Natural killer cell (primary cell): ENCODE data around the gene ZFP92. TPM values are rescaled to one million over a fixed set of nuclear protein-coding genes. Genes with fewer than 3 reads are reported as not detected.
A peak's percentile ranks its signal among the peaks of the same experiment; 100 is the strongest.

Source experiments
- ATAC-seq, 3 donors: fragments of 150-1000 bp in 2 of 3; fragments of 200-7000 bp in 1 of 3; cut with Tn5 transposase; 1 replicate in 1 of 3; 2 replicates in 2 of 3; pipeline ENCODE4 v1.10.0; 2021; ENCODE audit warnings: mild to moderate bottlenecking in 2 of 3, moderate library complexity in 2 of 3
- DNase-seq, 2 donors: peaks; one replicate each; pipeline versions ENCODE4 v3.0.0 to v3.0.0-alpha.2; 2013 to 2021; ENCODE audit warnings: mixed read lengths in 1 of 2
- H3K27ac ChIP-seq: one replicate; pipeline ENCODE4 v1.5.1; 2013; ENCODE audit warnings: mild to moderate bottlenecking, low read length
- H3K27me3 ChIP-seq: one replicate; pipeline ENCODE4 v1.6.1; 2013; ENCODE audit warnings: low read length; ENCODE audit not compliant: control insufficient read depth, insufficient read depth
- H3K36me3 ChIP-seq: one replicate; pipeline ENCODE4 v1.6.1; 2013; ENCODE audit warnings: low read length; ENCODE audit not compliant: control insufficient read depth, insufficient read depth
- H3K4me1 ChIP-seq: one replicate; pipeline ENCODE4 v1.6.1; 2013; ENCODE audit warnings: low read length; ENCODE audit not compliant: control insufficient read depth, insufficient read depth
- H3K4me3 ChIP-seq: one replicate; pipeline ENCODE4 v1.5.1; 2013; ENCODE audit warnings: low read length
- H3K9me3 ChIP-seq: one replicate; pipeline ENCODE4 v1.6.1; 2013; ENCODE audit warnings: low read length; ENCODE audit not compliant: control insufficient read depth, insufficient read depth
- H3K27ac Mint-ChIP-seq, 2 donors: one replicate each; pipeline ENCODE4 v1.8.0; 2022; ENCODE audit warnings: mild to moderate bottlenecking in 2 of 2, mixed read lengths in 2 of 2, moderate library complexity in 1 of 2
- H3K27me3 Mint-ChIP-seq, 2 donors: one replicate each; pipeline ENCODE4 v1.8.0; 2022; ENCODE audit warnings: low read depth in 2 of 2, mixed read lengths in 2 of 2
- H3K36me3 Mint-ChIP-seq: one replicate; pipeline ENCODE4 v1.8.0; 2022; ENCODE audit warnings: mixed read lengths
- H3K4me1 Mint-ChIP-seq, 2 donors: one replicate each; pipeline ENCODE4 v1.8.0; 2022; ENCODE audit warnings: mixed read lengths in 2 of 2
- H3K4me3 Mint-ChIP-seq: one replicate; pipeline ENCODE4 v1.8.0; 2022; ENCODE audit warnings: mild to moderate bottlenecking, moderate library complexity, mixed read lengths
- H3K9me3 Mint-ChIP-seq, 2 donors: one replicate each; pipeline ENCODE4 v1.8.0; 2022; ENCODE audit warnings: mixed read lengths in 2 of 2
- CTCF ChIP-seq: fragments of 200-600 bp; IDR thresholded peaks from one replicate; pipeline ENCODE4 v1.8.0; 2022; ENCODE audit warnings: antibody characterized with exemption
- WGBS: methylation state at CpG from one replicate; pipeline ENCODE4 v1.1.7; 2013; ENCODE audit warnings: missing lambda C conversion rate; ENCODE audit not compliant: insufficient coverage; 5-methylcytosine and 5-hydroxymethylcytosine counted together
- intact Hi-C: fragments of 100-400 bp; cut with micrococcal nuclease; formaldehyde crosslinking; loops from one replicate; pipeline ENCODE4 v1.14.2; 2022
- total RNA-seq, 4 donors: library from RNA; stranded (reverse); fragments of 120-200 nt in 1 of 4; gene quantifications; one replicate each; pipeline versions ENCODE4 v1.2.3 to v1.2.4, GENCODE V29; 2013 to 2022

ZFP92 gene
- total RNA-seq, 3 donors from 2014 or later (not counting 1 experiment from before 2014, with no cell fraction given), result 1.6 to 3.3 (median 2.9) TPM

- Histone ChIP-seq H3K27ac (no peak overlapping the region), H3K9me3 (no peaks in the 10 kb centered on the region), H3K36me3 (peaks cover 6% of the 10 kb centered on the region), H3K4me1 (no peaks in the 10 kb centered on the region), H3K4me3 (no peak overlapping the region), H3K27me3 (no peaks in the 10 kb centered on the region)
- no peaks in the 10 kb centered on the region for H3K27me3 Mint-ChIP-seq
- intact Hi-C loops, result no loop called here
- DNase-seq, result no peak
- no peak overlapping the region for H3K27ac Mint-ChIP-seq
- no peaks in the 10 kb centered on the region for H3K36me3 Mint-ChIP-seq
- ATAC-seq, result no peak
- H3K9me3 Mint-ChIP-seq, result no peaks in the 10 kb centered on the region
- TF ChIP-seq CTCF, result no peak
- 96% methylated on average over 12 of the region's 17 CpGs for WGBS
- no peaks in the 10 kb centered on the region for H3K4me1 Mint-ChIP-seq
- no peak overlapping the region for H3K4me3 Mint-ChIP-seq
Observed at GRCh38 chrX:153457827-153458466, 46.7 kb downstream of the ZFP92 start.

GRCh38 chrX:153458476-153458875 is 47.2 kb downstream of the ZFP92 start:
- TF ChIP-seq CTCF, result no peak
- Mint-ChIP-seq H3K4me1 (no peaks in the 10 kb centered on the region), H3K36me3 (no peaks in the 10 kb centered on the region), H3K27ac (no peak overlapping the region), H3K4me3 (no peak overlapping the region), H3K9me3 (no peaks in the 10 kb centered on the region), H3K27me3 (no peaks in the 10 kb centered on the region)
- WGBS, result 97% methylated on average over 3 of the region's 4 CpGs
- no peaks in the 10 kb centered on the region for H3K27me3 ChIP-seq
- DNase-seq, result no peak
- intact Hi-C loops, result no loop called here
- peaks cover 6% of the 10 kb centered on the region for H3K36me3 ChIP-seq
- H3K4me3 ChIP-seq, result no peak overlapping the region
- ATAC-seq, result no peak
- no peaks in the 10 kb centered on the region for H3K9me3 ChIP-seq
- H3K4me1 ChIP-seq, result no peaks in the 10 kb centered on the region
- no peak overlapping the region for H3K27ac ChIP-seq

- H3K27ac ChIP-seq, result no peak overlapping the region
- no peak for DNase-seq
- 95% methylated on average over 4 of the region's 4 CpGs for WGBS
- no peak overlapping the region for H3K4me3 Mint-ChIP-seq
- H3K4me1 Mint-ChIP-seq, result peaks cover 0 to 4% of the 10 kb centered on the region in 2 donors
- H3K36me3 Mint-ChIP-seq, result no peaks in the 10 kb centered on the region
- H3K9me3 ChIP-seq, result no peaks in the 10 kb centered on the region
- no peak for TF ChIP-seq CTCF
- no peaks in the 10 kb centered on the region for H3K4me1 ChIP-seq
- H3K27ac Mint-ChIP-seq, result no peak overlapping the region
- no peaks in the 10 kb centered on the region for H3K27me3 Mint-ChIP-seq
- H3K4me3 ChIP-seq, result no peak overlapping the region
- no peaks in the 10 kb centered on the region for H3K27me3 ChIP-seq
- no peaks in the 10 kb centered on the region for H3K9me3 Mint-ChIP-seq
- no peak for ATAC-seq
- H3K36me3 ChIP-seq, result peaks cover 3% of the 10 kb centered on the region
- intact Hi-C loops, result loop anchor here (2.0 kb wide), 1 partner anchor 47 kb away; no protein-coding TSS in a partner anchor
Observed at GRCh38 chrX:153459986-153460385, 48.7 kb downstream of the ZFP92 start.

- no peak overlapping the region for H3K27ac Mint-ChIP-seq
- Histone ChIP-seq H3K4me3 (no peak overlapping the region), H3K27ac (no peak overlapping the region), H3K4me1 (no peaks in the 10 kb centered on the region), H3K36me3 (peaks cover 3% of the 10 kb centered on the region), H3K9me3 (no peaks in the 10 kb centered on the region), H3K27me3 (no peaks in the 10 kb centered on the region)
- WGBS, result 62% methylated on average over 7 of the region's 7 CpGs
- intact Hi-C loops, result loop anchor here (2.0 kb wide), 1 partner anchor 46 kb away; no protein-coding TSS in a partner anchor
- no peak for TF ChIP-seq CTCF
- H3K4me3 Mint-ChIP-seq, result no peak overlapping the region
- no peaks in the 10 kb centered on the region for H3K27me3 Mint-ChIP-seq
- DNase-seq, result peak; percentile 22 to 64
- peak in 2 of 3 donors; percentile 54 to 55 for ATAC-seq
- no peaks in the 10 kb centered on the region for H3K9me3 Mint-ChIP-seq
- no peaks in the 10 kb centered on the region for H3K36me3 Mint-ChIP-seq
- peaks cover 0 to 4% of the 10 kb centered on the region in 2 donors for H3K4me1 Mint-ChIP-seq
Observed at GRCh38 chrX:153460826-153461225, 49.6 kb downstream of the ZFP92 start.
